SU-DHL-6 (cell line): ENCODE results near the gene ALDH4A1.

ENCODE experiments used
- CTCF ChIP-seq: fragments of 200-600 bp; sonication (generic); IDR thresholded peaks from one replicate; pipeline ENCODE4 v1.5.1; 2017; ENCODE audit warnings: antibody characterized with exemption, mild to moderate bottlenecking, low read length, moderate library complexity; ENCODE audit not compliant: insufficient read depth, poor library complexity, severe bottlenecking
- EZH2phosphoT487 ChIP-seq: fragments of 200-600 bp; sonication (generic), shearing (Covaris generic); conservative IDR thresholded peaks from 2 replicates; pipeline ENCODE4 v1.6.1; 2018; ENCODE audit warnings: mild to moderate bottlenecking, antibody characterized with exemption, low read length, moderate library complexity, mixed read lengths

- TF ChIP-seq CTCF: no peak
- no peak for TF ChIP-seq EZH2phosphoT487
Measured at GRCh38 chr1:18936814-18937481, 34.6 kb upstream of the ALDH4A1 start.
